ENCODE measurements around the gene METTL1.
"Not testable (repeated sequence)": the region's sequence is repeated elsewhere in the genome, so short reads cannot be mapped to it uniquely, and the experiment has no call there.

METTL1 gene

DNA sequence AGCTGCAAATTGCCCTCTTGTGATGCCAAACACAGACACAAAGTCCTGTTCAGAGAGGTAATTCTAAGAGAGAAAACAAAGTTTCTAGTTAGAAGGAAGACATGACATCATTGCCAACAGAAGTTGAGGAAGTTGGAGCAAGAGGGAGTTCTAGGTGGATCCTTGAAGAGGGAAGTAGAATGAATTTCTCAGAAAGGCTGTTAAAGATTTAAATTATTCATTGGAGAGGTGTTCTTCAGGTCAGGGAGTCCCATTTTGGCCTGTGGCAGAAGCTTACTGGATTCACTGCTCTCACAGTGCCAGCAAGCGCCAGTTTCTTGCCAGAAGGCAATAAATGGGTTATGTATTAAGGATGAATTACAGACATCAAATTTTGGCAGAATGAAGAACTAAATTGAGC is 26.0 kb upstream of the METTL1 start:
- DNase-seq (ENCODE audit: low read depth in 2 of 2), result no peak

DNA sequence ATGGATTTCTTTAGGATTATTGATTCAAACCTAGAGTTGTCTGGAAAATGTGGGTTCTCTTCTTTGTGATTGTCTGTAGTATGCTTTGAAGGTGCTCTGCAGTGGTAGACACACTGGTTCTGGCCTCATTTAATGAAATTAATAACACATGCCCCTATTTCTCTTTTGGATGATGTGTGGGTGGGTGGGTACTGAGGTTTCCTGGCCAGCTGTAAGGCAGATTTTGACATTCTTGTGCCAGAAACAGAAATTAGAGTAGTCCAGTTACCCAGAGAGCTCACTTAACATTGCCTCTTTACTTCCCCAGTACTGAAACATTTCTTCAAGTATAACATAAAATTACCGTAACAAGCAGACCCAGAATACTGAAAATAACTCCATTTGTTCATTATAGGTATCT is 25.1 kb upstream of the METTL1 start:
- DNase-seq (ENCODE audit: low read depth in 2 of 2), result no peak

DNA sequence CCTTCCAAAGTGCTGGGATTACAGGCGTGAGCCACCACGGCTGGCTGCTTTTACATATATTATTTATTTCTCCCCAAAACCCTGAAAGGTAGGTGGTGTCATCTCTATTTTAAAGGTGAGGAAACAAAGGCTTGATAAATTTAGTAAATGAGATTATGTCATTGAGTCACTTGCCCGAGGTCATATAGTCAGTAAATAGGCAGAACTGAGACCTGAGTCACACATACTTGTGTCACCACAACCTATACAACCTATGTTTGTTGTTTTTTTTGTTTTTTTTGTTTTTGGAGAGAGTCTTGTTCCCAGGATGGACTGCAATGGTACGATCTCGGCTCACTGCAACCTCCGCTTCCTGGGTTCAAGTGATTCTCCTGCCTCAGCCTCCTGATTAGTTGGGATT is 23.4 kb upstream of the METTL1 start:
- DNase-seq (ENCODE audit: low read depth in 2 of 2), result no peak

DNA sequence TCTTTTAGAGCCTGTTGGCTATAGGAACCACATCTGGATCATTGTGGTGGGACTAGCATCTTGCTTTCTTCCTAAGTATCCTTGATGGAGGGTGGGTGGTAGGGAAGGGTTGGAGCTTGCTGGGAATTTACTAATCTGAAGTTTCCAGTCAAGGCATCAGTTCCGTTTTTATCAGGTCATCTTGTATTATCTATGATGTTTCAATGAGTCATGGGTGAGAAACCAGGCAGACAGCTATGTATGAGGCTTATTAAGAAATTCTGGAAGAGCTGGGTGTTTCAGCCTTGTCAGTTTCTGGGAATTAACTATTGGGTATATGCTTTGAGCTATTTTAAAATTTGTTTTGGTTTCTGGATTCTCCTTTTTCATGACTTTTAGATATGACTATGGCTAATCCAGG is 22.0 kb upstream of the METTL1 start:
- DNase-seq (ENCODE audit: low read depth in 2 of 2), result no peak

DNA sequence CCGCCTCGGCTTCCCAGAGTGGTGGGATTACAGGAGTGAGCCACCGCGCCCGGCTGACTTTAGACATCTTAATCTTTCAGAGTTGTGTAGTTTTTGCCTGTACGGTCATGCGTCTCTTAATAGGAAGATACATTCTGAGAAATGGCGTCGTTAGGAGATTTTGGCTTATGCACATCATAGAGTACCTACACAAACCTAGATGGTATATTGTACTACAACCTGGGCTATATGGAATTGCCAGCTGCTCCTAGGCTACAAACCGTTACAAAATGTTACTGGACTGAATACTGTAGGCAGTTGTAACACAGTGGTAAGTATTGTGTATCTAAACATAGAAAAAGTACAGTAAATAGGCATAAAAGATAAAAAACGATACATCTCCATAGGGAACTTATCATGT is 12.0 kb upstream of the METTL1 start:
- DNase-seq (ENCODE audit: low read depth in 2 of 2), result no peak

DNA sequence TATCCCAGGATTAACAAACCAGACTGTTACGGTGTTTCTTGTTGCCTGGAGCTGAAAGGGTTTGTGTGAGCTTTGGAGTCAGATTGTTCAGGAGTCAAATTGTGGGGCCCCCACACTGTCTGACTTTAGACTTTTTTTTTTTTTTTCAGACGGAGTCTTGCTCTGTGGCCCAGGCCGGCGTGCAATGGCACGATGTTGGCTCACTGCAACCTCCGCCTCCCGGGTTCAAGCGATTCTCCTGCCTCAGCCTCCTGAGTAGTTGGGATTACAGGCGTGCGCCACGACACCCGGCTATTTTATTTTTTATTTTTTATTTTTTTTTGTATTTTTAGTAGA is 11.5 kb upstream of the METTL1 start:
- DNase-seq (ENCODE audit: low read depth in 2 of 2), result no peak

DNA sequence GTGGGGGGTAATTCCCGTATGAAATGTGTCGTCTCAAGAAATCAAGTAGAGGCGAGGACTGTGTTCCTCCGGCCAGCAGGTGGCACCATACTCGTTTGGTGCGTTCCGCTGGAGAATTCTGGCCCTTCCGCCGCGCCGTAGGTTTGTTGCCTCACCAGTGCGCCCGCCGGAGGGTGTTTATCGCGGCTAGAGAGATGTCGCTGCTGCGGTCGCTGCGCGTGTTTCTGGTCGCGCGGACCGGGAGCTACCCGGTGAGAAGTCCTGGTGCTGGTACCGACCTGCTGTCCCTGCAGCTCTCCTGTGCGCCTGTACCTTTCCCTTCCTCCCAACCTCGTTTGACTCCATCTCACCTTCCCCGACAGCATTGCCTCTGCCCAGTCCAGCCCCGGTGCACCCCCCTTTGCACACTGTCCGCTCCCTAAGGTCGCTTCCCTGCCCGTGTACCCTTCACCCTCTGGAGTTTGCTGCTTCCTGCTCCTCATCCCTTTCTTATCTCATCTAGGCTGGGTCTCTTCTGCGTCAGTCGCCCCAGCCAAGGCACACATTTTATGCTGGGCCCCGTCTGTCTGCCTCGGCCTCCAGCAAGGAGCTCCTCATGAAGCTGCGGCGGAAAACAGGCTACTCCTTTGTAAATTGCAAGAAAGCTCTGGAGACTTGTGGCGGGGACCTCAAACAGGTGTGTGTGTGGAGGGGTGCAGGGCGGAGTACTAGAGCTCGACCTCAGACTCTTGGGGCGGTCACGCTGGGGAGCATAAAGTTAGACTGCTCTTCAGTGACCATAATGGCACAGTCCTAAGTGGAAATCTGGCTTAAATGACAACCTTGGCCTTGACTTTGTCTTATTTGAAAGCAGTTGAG is 10.9 kb upstream of the METTL1 start, which contains the start of gene TSFM:
Gene TSFM, plus strand, starts transcription at position 180 of the 858 bp plus-strand sequence. Its CDS starts 15 bp downstream, at position 195.
- DNase-seq (ENCODE audit: low read depth in 2 of 2), result peak; percentile 96 to 98

DNA sequence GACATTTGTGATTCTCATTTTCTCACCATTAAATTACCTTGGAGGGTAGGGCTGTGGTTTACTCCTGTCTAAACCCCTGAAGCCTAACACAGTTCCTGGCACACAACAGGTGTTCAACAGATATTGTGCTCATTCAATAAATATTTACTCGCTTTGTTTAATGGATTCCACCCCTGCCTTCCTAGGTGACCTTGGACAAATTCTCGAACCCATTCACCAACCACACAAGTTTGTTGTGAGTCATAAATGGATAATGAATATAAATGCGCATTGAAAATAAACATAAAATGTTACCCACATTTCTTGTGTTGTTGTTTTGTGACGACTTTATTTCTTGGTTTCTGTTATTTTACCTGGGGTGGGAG is 10.3 kb upstream of the METTL1 start:
- DNase-seq (ENCODE audit: low read depth in 2 of 2), result no peak

DNA sequence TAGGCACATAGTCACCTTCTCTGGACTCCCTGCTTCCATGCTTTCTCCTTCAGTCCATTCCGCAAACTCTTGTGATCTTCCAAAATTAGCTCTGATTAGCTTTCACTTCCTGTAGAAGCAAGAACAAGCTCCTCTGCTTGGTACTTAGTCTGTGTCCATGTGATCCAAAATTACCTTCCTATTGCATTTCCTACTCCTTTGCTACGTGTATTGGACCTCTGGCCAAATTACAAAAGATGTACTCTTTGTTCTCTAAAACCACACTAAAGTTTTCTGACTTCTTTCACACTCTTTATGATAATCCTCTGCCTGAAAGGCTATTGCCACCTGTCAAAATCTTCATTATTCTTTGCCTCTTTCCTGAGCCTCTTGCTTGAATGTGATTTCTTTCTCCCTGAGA is 9.9 kb upstream of the METTL1 start:
- DNase-seq (ENCODE audit: low read depth in 2 of 2), result no peak

DNA sequence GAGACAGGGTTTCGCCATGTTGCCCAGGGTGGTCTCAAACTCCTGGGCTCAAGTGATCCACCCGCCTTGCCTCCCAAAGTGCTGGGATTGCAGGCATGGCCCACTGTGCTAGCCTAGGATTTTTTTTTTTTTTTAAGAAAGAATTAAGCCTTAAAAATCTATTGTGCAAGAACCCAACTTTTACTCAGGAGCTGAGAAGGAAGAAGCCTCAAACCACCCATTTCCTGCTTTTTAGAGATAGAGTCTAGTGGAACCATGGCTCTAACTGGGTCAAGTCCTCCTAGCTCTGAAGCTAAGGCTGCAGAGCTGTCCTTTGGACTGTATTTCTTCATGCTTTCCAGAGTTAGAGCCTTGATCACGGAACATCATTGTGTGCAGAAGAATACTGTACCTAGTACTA is 9.3 kb upstream of the METTL1 start:
- DNase-seq (ENCODE audit: low read depth in 2 of 2), result no peak

DNA sequence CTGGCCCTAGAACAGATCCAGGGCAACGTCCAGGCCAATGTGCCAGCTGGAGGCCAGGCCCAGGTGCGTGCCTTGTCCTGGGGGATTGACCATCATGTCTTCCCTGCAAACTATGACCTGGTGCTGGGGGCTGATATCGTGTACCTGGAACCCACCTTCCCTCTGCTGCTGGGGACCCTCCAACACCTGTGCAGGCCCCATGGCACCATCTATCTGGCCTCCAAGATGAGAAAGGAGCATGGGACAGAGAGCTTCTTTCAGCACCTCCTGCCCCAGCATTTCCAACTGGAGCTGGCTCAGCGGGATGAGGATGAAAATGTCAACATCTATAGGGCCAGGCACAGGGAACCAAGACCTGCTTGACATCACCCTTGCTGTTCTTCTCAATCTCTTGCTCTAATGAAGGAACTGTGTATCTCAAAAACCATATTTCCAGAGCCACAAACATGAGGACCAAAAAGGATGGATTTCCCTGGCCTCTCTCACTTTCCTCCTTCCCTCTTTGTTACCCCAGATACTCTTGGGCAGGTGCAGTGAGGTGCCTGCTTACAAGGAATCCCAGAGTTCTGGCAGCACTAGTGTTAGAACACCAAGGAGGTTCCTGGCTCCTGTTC is 8.5 kb upstream of the METTL1 start:
- no peak for DNase-seq (ENCODE audit: low read depth in 2 of 2)

DNA sequence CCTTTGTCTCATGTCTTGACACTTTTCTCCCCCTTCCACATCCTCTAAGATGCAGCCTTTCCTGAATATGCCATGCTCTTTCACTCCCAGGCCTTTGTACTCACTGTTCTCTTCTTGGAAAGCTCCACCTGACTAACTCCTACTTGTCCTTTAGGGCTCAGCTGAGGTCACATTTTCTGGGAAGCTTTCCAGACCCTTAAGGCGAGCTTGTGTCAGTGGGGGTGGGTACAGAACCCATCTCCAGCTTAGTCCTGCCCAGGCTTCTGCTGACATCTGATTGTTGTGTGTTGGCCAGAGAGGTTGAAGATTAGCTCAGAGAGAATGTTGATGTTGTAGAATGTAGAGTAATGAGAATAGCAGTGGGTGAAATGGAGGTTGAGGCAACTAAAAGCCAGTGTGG is 7.8 kb upstream of the METTL1 start:
- DNase-seq (ENCODE audit: low read depth in 2 of 2), result no peak

DNA sequence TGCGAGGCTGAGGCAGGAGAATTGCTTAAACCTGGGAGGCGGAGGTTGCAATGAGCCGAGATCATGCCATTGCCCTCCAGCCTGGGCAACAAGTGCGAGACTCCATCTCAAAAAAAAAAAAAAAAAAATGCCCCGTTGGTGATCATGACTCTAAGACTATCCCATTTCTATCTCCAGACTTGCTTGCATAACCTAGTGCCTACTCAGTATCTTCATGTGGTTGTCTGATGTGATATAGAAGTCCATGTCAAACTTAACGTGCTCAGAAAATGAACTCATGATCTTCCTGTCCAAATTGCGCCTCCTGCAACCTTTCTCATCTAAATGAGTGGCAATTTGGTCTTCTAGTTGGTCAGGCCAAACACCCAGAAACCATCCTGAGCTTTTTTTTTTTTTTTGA is 6.0 kb upstream of the METTL1 start:
- no peak for DNase-seq (ENCODE audit: low read depth in 2 of 2)

DNA sequence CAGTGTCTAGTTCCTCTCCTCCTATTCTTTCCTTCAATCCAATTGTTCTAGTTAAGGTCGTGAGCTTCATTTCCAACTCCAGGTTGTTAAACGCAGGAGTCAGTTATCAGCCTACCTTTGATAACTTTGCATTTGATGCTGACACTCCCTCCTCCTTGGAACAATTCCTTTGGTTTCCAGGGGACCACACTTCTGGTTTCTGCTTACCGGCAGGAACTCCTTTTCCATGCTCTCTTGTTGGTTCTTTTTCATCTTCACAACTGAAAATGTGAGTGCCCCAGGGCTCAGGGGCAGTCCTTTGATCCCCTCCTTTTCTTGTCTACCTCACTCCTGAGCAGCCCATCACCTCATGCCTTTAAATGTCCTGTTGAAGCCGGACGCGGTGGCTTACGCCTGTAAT is 5.5 kb upstream of the METTL1 start:
- no peak for DNase-seq (ENCODE audit: low read depth in 2 of 2)

DNA sequence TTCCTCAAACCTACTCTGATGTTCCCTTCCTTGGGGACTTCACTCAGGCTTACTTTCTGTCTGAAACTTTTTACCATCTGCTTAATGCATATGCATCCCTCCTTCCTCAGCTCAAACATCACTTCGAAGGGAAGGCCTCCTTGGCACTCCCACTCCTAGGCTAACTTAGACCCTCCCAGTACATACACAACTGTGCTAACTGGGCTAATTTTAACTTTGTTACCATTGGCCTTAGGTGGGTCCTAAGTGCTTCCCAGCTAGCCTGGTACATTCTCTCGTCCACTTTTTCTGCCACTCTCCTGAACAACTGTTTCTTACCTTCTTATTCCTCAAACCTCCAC is 4.3 kb upstream of the METTL1 start:
- no peak for DNase-seq (ENCODE audit: low read depth in 2 of 2)

DNA sequence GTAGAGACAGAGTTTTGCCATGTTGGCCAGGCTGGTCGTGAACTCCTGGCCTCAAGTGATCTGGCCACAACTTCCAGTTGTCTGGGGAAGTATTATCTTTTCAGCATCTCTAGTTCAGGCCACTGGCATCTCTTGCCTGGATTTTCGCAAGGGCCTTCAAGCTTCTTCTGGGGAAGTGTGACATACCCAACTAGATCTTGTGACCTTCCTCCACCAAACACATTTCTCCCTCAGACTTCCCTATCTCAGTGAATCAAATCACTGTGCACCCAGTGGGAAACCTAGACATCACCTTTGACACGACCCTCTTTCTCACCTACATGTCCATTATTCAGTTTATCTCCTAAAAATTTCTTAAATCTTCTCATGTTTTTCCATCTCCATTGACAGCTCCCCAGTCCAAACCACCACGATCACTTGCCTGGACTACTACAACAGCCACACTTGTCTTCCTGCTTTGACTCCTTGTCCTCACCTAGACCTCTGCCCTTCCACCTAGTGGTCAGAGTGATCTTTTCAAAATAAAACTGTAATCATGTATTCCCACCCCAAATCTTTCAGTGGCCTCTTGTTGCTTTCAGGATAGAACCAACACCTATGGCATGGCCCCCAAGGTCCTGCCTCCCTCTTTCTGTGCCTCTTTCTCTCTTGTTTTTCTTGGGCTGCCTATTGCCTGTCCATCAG is 3.8 kb upstream of the METTL1 start:
- no peak for DNase-seq (ENCODE audit: low read depth in 2 of 2)

DNA sequence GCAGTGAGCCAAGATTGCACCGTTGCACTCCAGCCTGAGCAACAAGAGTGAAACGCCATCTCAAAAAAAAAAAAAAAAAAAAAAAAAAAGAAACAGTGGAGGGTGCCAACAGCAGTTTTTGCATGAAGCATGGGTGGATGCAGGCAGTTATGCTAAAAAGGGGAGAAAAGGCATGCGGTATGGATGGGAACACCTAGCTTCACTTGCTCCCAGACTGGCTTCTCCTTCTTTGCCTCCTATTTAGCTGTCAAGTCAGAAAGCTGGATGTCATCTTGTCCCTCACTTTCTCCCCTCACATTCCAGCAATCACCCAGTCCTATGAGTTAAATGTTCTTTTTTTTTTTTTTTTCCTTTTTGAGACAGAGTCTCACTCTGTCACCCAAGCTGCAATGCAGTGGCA is 3.1 kb upstream of the METTL1 start:
- no peak for DNase-seq (ENCODE audit: low read depth in 2 of 2)

DNA sequence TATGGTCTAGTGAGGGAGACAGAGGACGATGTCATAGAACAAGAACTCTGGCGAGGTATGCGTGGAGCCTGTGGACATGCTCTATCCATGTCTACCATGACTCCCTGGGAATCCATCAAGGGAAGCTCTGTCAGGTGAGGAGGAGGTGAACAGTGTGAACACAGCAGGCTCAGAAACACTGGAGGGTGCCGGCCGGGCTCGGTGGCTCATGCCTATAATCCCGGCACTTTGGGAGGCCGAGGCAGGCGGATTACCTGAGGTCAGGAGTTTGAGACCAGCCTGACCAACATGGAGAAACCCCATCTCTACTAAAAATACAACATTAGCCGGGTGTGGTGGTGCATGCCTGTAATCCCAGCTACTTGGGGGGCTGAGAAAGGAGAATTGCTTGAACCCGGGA is 2.7 kb upstream of the METTL1 start:
- DNase-seq (ENCODE audit: low read depth in 2 of 2), result not testable (repeated sequence)

DNA sequence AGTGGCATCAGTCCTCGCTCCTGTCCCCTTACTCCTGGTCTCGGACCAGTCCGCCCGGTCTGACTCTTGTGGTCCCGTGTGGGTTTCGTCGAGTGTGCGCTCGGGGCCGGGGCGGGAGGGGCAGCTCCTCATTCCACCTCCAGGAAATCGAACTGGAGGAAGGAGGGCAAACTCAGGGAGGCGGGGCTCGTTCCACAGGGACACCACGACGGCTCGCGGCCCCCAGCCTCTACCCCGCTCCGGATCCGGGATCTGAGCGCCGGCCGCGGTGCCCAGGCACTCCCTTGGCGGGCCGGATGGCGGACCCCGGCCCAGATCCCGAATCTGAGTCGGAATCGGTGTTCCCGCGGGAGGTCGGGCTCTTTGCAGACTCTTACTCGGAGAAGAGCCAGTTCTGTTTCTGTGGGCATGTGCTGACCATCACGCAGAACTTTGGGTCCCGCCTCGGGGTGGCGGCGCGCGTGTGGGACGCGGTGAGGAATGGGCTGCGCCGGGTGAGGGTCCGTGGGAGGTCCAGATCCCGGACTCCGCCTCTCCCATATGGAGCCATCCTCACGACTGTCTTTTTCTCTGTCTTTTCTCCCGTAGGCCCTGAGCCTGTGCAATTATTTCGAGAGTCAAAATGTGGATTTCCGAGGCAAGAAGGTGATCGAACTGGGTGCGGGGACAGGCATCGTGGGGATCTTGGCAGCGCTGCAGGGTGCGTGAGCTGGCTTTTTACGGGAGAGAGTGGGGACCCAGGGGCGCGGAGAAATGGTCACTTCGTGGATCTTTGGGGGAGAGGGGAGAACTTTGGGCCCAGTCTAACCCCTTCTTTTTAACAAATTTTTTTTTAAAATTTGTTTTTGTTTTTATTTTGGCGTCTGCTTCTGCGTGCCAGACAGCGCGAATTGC is 771 bp upstream of the METTL1 start, which contains the start of gene EEF1AKMT3:
Gene EEF1AKMT3, plus strand, starts transcription at position 186 of the 894 bp plus-strand sequence. Its CDS starts 111 bp downstream, at position 297.
- peak in 1 of 2 donors; percentile 22 for DNase-seq (ENCODE audit: low read depth in 2 of 2)

DNA sequence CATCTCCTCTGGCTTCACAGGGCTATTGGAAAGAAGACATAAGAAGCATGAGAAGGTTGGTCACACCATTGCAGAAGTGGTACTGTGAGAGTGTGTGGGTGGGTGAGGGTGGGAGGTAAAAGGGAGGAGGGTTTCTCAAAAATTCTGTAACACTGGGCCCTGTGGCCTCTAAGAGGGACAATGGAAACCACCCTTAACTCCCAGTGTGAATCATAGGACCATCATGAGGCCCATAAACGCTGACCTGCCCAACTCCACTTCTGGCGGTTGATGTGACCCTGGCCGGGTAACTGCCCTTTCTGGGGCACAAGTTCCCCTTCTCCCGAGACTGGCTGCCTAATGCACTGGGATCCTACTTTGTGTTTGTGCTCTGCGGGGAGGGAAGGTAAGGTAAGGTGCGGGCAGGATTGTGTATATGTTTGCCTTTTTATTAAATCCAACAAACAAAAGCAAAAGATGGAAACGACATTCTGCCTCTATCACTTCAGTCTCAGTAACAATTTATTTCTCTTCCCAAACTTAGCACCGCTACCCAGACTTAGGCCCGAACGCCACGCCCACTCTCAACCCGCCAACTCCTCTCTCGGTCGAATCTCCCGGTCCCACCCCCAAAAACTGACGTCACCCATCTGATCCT is 551 bp downstream of the METTL1 start:
- DNase-seq (ENCODE audit: low read depth in 2 of 2), result peak; percentile 89 to 90

DNA sequence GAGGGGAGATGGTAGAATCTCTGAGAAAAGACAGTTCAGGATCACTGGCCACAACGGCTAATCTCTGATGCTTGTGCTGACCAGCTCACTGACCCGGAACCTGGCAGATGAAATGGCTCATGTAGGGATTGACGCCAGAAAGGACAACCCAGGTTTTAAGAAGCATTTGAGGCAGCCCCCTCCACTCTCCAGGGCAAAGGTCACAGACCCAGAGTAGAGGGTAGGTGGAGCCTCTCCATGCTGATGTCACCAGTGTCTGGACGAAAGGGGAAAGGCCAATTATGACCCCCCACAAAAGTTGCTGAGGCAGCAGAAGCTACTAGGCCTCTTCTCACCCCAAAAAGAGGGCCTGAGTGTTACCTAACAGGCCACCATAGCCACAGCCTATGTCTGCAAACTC is 1.2 kb downstream of the METTL1 start:
- no peak for DNase-seq (ENCODE audit: low read depth in 2 of 2)

DNA sequence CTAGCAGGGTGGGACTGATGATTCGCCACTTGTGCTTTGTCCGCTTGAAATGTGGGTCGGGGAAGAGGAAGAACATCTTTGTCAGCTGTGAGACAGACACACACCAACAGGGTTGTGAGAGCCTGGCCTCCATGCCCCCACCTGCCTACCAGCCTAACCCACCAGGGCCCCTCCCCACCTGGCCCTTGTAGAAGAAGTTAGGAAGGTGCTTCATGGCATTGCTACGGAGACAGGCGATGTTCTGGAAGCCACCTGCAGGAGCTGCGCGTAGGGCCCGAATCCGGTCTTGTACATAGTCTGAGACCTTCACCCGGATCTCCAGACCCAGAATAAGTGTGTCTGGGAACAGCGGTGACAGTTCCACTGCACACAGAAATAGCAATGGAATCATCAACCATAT is 2.3 kb downstream of the METTL1 start:
- no peak for DNase-seq (ENCODE audit: low read depth in 2 of 2)
